Fibroblast of lung (primary cell): ENCODE results near the gene PLXNA4. TPM values are rescaled to one million over a fixed set of nuclear protein-coding genes. Genes with fewer than 3 reads are reported as not detected.
A peak's percentile ranks its signal among the peaks of the same experiment; 100 is the strongest.

Experiments used
- DNase-seq, 2 donors: peaks; one replicate each; pipeline versions ENCODE4 v3.0.0 to v3.0.0-alpha.2; 2010; ENCODE audit warnings: low read depth in 2 of 2
- H2AFZ ChIP-seq: 2 replicates; pipeline ENCODE4 v1.5.1; 2012; ENCODE audit warnings: low read length, control low read depth, inconsistent platforms
- H3K27ac ChIP-seq: 2 replicates; pipeline ENCODE4 v1.5.1; 2011; ENCODE audit warnings: low read length, control low read depth; ENCODE audit not compliant: insufficient read depth
- H3K27me3 ChIP-seq: 2 replicates; pipeline ENCODE4 v1.5.1; 2011; ENCODE audit warnings: mild to moderate bottlenecking, low read length; ENCODE audit not compliant: control insufficient read depth, insufficient read depth
- H3K36me3 ChIP-seq: 2 replicates; pipeline ENCODE4 v1.5.1; 2011; ENCODE audit warnings: low read length; ENCODE audit not compliant: control insufficient read depth, insufficient read depth
- H3K4me1 ChIP-seq: 2 replicates; pipeline ENCODE4 v1.5.1; 2011; ENCODE audit warnings: low read length; ENCODE audit not compliant: control insufficient read depth, insufficient read depth; ENCODE audit errors: extremely low read depth
- H3K4me2 ChIP-seq: 2 replicates; pipeline ENCODE4 v1.5.1; 2011; ENCODE audit warnings: low read length, control low read depth; ENCODE audit not compliant: insufficient read depth; ENCODE audit errors: extremely low read depth
- H3K4me3 ChIP-seq, 4 experiments: fragments of 200-600 bp in 1 of 4; sonication (generic) in 1 of 4; replicated peaks in 1 of 4; 2 replicates each; pipeline ENCODE4 v1.5.1; 2011 to 2016; ENCODE audit warnings: low read length in 4 of 4, low read depth in 3 of 4, mild to moderate bottlenecking in 3 of 4, control low read depth in 2 of 4, inconsistent platforms in 1 of 4, mixed read lengths in 1 of 4; ENCODE audit not compliant: insufficient read depth in 1 of 4; ENCODE audit errors: control extremely low read depth in 1 of 4
- H3K79me2 ChIP-seq: 2 replicates; pipeline ENCODE4 v1.5.1; 2012; ENCODE audit warnings: mild to moderate bottlenecking, low read length, inconsistent platforms; ENCODE audit not compliant: control insufficient read depth, insufficient read depth
- H3K9ac ChIP-seq: 2 replicates; pipeline ENCODE4 v1.5.1; 2011; ENCODE audit warnings: mild to moderate bottlenecking, low read length, control low read depth; ENCODE audit not compliant: insufficient read depth
- H3K9me3 ChIP-seq: 2 replicates; pipeline ENCODE4 v1.5.1; 2012; ENCODE audit warnings: low read depth, low read length; ENCODE audit not compliant: control insufficient read depth, insufficient read depth
- H4K20me1 ChIP-seq: 2 replicates; pipeline ENCODE4 v1.5.1; 2011; ENCODE audit warnings: low read length; ENCODE audit not compliant: control insufficient read depth, insufficient read depth; ENCODE audit errors: extremely low read depth
- EZH2 ChIP-seq: IDR thresholded peaks from 2 replicates; pipeline ENCODE4 v1.5.1; 2012; ENCODE audit warnings: low read length, control low read depth, mild to moderate bottlenecking; ENCODE audit errors: missing control alignments
- polyA plus RNA-seq, 2 donors: library from polyadenylated mRNA; depleted of rRNA in 1 of 2; stranded (reverse) in 1 of 2; unstranded in 1 of 2; fragments of >200 nt; gene quantifications; 2 replicates each; pipeline ENCODE4 v1.2.1, GENCODE V29; 2011 to 2012; ENCODE audit warnings: missing spikeins in 1 of 2
- total RNA-seq: library from RNA; depleted of rRNA; stranded (reverse); fragments of >200 nt; gene quantifications from 2 replicates; pipeline ENCODE4 v1.2.1, GENCODE V29; 2014
- TF ChIP-seq, protein P1 (sequence below), 2 donors: IDR thresholded peaks in 1 of 2; conservative IDR thresholded peaks in 1 of 2; 1 replicate in 1 of 2; 2 replicates in 1 of 2; pipeline ENCODE4 v1.5.1; 2011 to 2012; ENCODE audit warnings: low read length in 2 of 2, control low read depth in 1 of 2, inconsistent platforms in 1 of 2, low read depth in 1 of 2, mild to moderate bottlenecking in 1 of 2

Gene PLXNA4
- total and polyA plus RNA-seq, 2 donors (not counting 1 experiment from before 2014, with no cell fraction given) = 1.2 to 1.5 TPM

- Histone ChIP-seq H3K4me2 (no peak overlapping the region), H3K36me3 (no peaks in the 10 kb centered on the region), H3K9me3 (no peaks in the 10 kb centered on the region), H3K4me3 (no peak overlapping the region), H3K27me3 (no peaks in the 10 kb centered on the region), H3K9ac (no peak overlapping the region), H4K20me1 (no peaks in the 10 kb centered on the region), H3K27ac (no peak overlapping the region), H3K4me1 (no peaks in the 10 kb centered on the region), H2AFZ (no peak overlapping the region), H3K79me2 (no peaks in the 10 kb centered on the region)
- no peak for DNase-seq
- TF ChIP-seq, protein P1, sequence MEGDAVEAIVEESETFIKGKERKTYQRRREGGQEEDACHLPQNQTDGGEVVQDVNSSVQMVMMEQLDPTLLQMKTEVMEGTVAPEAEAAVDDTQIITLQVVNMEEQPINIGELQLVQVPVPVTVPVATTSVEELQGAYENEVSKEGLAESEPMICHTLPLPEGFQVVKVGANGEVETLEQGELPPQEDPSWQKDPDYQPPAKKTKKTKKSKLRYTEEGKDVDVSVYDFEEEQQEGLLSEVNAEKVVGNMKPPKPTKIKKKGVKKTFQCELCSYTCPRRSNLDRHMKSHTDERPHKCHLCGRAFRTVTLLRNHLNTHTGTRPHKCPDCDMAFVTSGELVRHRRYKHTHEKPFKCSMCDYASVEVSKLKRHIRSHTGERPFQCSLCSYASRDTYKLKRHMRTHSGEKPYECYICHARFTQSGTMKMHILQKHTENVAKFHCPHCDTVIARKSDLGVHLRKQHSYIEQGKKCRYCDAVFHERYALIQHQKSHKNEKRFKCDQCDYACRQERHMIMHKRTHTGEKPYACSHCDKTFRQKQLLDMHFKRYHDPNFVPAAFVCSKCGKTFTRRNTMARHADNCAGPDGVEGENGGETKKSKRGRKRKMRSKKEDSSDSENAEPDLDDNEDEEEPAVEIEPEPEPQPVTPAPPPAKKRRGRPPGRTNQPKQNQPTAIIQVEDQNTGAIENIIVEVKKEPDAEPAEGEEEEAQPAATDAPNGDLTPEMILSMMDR (conservative IDR thresholded peaks at IDR 0.05 in 1 of 2, IDR thresholded peaks at IDR 0.05 in 1 of 2; ENCODE audit: low read depth in 1 of 2, low read length in 2 of 2) = no peak
- TF ChIP-seq EZH2 = no peak
Measured at GRCh38 chr7:132082394-132082793, 493.9 kb downstream of the PLXNA4 start.

DNA sequence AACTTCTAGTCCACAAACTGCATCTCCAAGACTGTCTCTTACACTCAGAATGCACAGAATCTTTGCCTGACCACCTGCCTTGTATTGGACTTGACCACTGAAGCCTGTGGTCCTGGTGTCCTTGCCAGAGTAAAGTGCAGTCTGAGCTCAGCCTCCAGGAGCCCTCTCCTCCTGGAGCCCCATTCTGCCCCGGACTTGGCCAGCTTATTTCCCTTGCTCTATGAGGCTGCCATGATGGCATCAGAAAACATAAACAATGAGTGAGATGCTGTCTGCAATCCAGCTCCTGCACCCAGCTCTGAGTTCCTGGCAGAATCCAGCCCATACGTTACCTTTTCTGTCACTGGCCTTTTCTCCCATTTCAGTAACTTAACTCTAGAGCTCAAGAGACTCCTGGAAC is 494.6 kb downstream of the PLXNA4 start:
- Histone ChIP-seq H3K27me3 (peaks cover 2% of the 10 kb centered on the region), H3K4me2 (no peak overlapping the region)

DNA sequence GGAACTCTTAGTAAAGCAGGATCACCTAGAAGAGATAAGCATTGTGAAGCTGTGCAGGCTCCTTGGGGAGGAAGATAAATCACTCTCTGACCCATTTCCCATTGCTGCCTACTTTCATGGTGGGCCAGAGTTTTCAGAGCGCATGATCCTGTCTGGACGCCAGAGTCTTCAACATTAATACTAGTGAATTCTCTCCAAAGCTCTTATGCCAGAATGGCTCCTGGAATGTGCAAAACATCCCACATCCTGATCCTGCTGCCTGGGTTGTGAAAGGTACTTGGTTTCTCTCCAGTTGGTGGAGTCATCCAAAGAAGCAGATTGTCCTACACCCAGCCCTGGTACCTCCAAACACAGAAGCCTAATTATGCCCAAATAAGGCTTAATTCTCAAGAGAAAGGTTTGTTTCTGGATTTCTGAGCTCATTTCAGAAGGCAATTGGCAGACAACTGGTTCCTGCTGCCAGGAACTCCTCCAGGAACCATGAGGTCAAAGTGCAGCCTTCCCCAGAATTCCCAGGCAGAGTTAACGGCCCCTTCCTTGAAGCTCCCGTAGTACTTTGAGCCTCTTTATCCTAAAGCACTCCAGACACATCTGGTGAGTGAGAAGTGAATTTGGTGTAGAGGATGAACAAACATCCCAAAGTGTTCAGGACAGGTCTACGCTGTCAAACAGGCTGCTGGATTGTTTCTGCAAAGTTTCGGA is 495.2 kb downstream of the PLXNA4 start:
- H3K27ac ChIP-seq = no peak overlapping the region
- no peaks in the 10 kb centered on the region for H4K20me1 ChIP-seq
- no peak overlapping the region for H2AFZ ChIP-seq
- H3K36me3 ChIP-seq = no peaks in the 10 kb centered on the region
- no peak overlapping the region for H3K9ac ChIP-seq
- no peak overlapping the region for H3K4me3 ChIP-seq
- DNase-seq = peak; percentile 75 to 92
- H3K79me2 ChIP-seq = no peaks in the 10 kb centered on the region
- no peak overlapping the region for H3K4me2 ChIP-seq
- H3K4me1 ChIP-seq = no peaks in the 10 kb centered on the region
- H3K27me3 ChIP-seq = peaks cover 2% of the 10 kb centered on the region
- no peak for TF ChIP-seq EZH2
- TF ChIP-seq, protein P1 (conservative IDR thresholded peaks at IDR 0.05 in 1 of 2, IDR thresholded peaks at IDR 0.05 in 1 of 2; ENCODE audit: low read depth in 1 of 2, low read length in 2 of 2) = no peak
- H3K9me3 ChIP-seq = no peaks in the 10 kb centered on the region

More for the DNA sequence above, 494.6 kb downstream of the PLXNA4 start:
- Histone ChIP-seq H3K9ac (no peak overlapping the region), H3K79me2 (no peaks in the 10 kb centered on the region), H3K27ac (no peak overlapping the region), H4K20me1 (no peaks in the 10 kb centered on the region), H3K4me3 (no peak overlapping the region), H2AFZ (no peak overlapping the region), H3K9me3 (no peaks in the 10 kb centered on the region), H3K4me1 (no peaks in the 10 kb centered on the region), H3K36me3 (no peaks in the 10 kb centered on the region)
- TF ChIP-seq, protein P1 (conservative IDR thresholded peaks at IDR 0.05 in 1 of 2, IDR thresholded peaks at IDR 0.05 in 1 of 2; ENCODE audit: low read depth in 1 of 2, low read length in 2 of 2) = no peak
- TF ChIP-seq EZH2 = no peak
- no peak for DNase-seq
